HepG2 (cell line): ENCODE data around the gene TFE3. TPM values are rescaled to one million over a fixed set of nuclear protein-coding genes. Genes with fewer than 3 reads are reported as not detected.

ENCODE experiments used
- ATAC-seq: fragments of 200-7000 bp; cut with Tn5 transposase; 3 replicates; pipeline ENCODE4 v1.9.1; 2020; ENCODE audit warnings: mild to moderate bottlenecking, moderate library complexity
- BruUV-seq: library from RNA; stranded (reverse); fragments of 400-500 nt; replicated peaks from 2 replicates; lab custom pipeline; 2021; lab: Mats Ljungman, UMichigan
- CTCF ChIA-PET: fragments of 300-600 bp; formaldehyde crosslinking; extraction: SDS; loops from one replicate; lab custom pipeline; 2021; ENCODE audit warnings: low total read pairs, inconsistent platforms, low intra/inter-chr PET ratio; lab: Yijun Ruan, JAX
- POLR2A ChIA-PET: fragments of 350-600 bp; sonication (Branson Sonifier 250); formaldehyde crosslinking; loops from one replicate; lab custom pipeline; 2020; ENCODE audit warnings: antibody characterized with exemption, inconsistent platforms; lab: Yijun Ruan, JAX
- DNase-seq: peaks from one replicate; pipeline ENCODE4 v3.0.0-alpha.2; 2015; ENCODE audit warnings: low spot score
- FAIRE-seq: peaks from 3 replicates; lab custom pipeline; 2011; peaks lifted over from hg19 to GRCh38; lab: Jason Lieb, UNC
- H2AFZ ChIP-seq: one replicate; pipeline ENCODE4 v1.6.1; 2011; ENCODE audit warnings: low read length, inconsistent platforms
- H3K27ac ChIP-seq: fragments of 300-600 bp; 3 replicates; pipeline ENCODE4 v1.8.0; 2011; ENCODE audit warnings: mixed run types, mild to moderate bottlenecking, mixed read lengths, low read length, inconsistent platforms; ENCODE audit not compliant: insufficient read depth; ENCODE audit errors: extremely low read length
- H3K27me3 ChIP-seq, 2 experiments: fragments of 200-600 bp in 1 of 2; 2 replicates in 1 of 2; 3 replicates in 1 of 2; pipeline versions ENCODE4 v1.6.0 to v1.8.0; 2011; ENCODE audit warnings: low read length in 2 of 2, mild to moderate bottlenecking in 2 of 2, moderate library complexity in 2 of 2, inconsistent platforms in 1 of 2; ENCODE audit not compliant: insufficient read depth in 2 of 2, control insufficient read depth in 1 of 2
- H3K36me3 ChIP-seq, 2 experiments: fragments of 200-600 bp in 1 of 2; replicated peaks in 1 of 2; 2 replicates in 1 of 2; 3 replicates in 1 of 2; pipeline versions ENCODE4 v1.5.1 to v1.8.0; 2011; ENCODE audit warnings: low read length in 2 of 2, inconsistent platforms in 1 of 2; ENCODE audit not compliant: insufficient read depth in 2 of 2, control insufficient read depth in 1 of 2
- H3K4me1 ChIP-seq: 2 replicates; pipeline ENCODE4 v1.5.1; 2012; ENCODE audit warnings: low read length, inconsistent platforms; ENCODE audit not compliant: insufficient read depth
- H3K4me2 ChIP-seq: 2 replicates; pipeline ENCODE4 v1.6.0; 2011; ENCODE audit warnings: low read depth, low read length, inconsistent platforms
- H3K4me3 ChIP-seq, 3 experiments: fragments of 200-600 bp in 1 of 3; sonication (generic), shearing (Covaris generic) in 1 of 3; replicated peaks in 1 of 3; 2 replicates each; pipeline ENCODE4 v1.5.1; 2011 to 2016; ENCODE audit warnings: low read length in 3 of 3, inconsistent platforms in 2 of 3, low read depth in 2 of 3, mild to moderate bottlenecking in 2 of 3, control low read depth in 1 of 3, mixed read lengths in 1 of 3; ENCODE audit not compliant: insufficient read depth in 1 of 3
- H3K79me2 ChIP-seq: one replicate; pipeline ENCODE4 v1.6.1; 2011; ENCODE audit warnings: low read length, inconsistent platforms; ENCODE audit not compliant: insufficient read depth
- H3K9ac ChIP-seq: 2 replicates; pipeline ENCODE4 v1.6.0; 2011; ENCODE audit warnings: mild to moderate bottlenecking, low read depth, low read length, inconsistent platforms; ENCODE audit not compliant: insufficient read depth
- H3K9me3 ChIP-seq: 2 replicates; pipeline ENCODE4 v1.5.1; 2012; ENCODE audit warnings: mild to moderate bottlenecking, low read length
- H4K20me1 ChIP-seq: 2 replicates; pipeline ENCODE4 v1.6.0; 2011; ENCODE audit warnings: inconsistent platforms, mild to moderate bottlenecking, low read length, moderate library complexity; ENCODE audit not compliant: insufficient read depth
- AGO1 ChIP-seq: fragments of 200-400 bp; formaldehyde crosslinking; IDR thresholded peaks from 2 replicates; pipeline ENCODE4 v1.6.1; 2017; ENCODE audit warnings: mild to moderate bottlenecking, low read depth, low read length, moderate library complexity; ENCODE audit not compliant: poor library complexity, severe bottlenecking
- AHR ChIP-seq: IDR thresholded peaks from 2 replicates; pipeline ENCODE4 v1.6.1; 2018; ENCODE audit warnings: missing genetic modification reagents, missing compliant biosample characterization
- ASH2L ChIP-seq: fragments of 300-600, 200-600 bp; sonication (generic); IDR thresholded peaks from 2 replicates; pipeline ENCODE4 v1.7.0; 2017; ENCODE audit warnings: low read depth, mild to moderate bottlenecking, moderate library complexity, mixed read lengths, low read length; ENCODE audit not compliant: insufficient read length
- ATAD3A ChIP-seq: sonication (generic); formaldehyde crosslinking; IDR thresholded peaks from 2 replicates; pipeline ENCODE4 v1.4.0; 2020; ENCODE audit warnings: missing genetic modification reagents
- IRF2 ChIP-seq: IDR thresholded peaks from 2 replicates; pipeline ENCODE4 v1.6.1; 2018; ENCODE audit warnings: missing genetic modification reagents, missing compliant biosample characterization
- ISX ChIP-seq: sonication (generic); formaldehyde crosslinking; conservative IDR thresholded peaks from 2 replicates; pipeline ENCODE4 v1.5.0; 2020; ENCODE audit warnings: missing genetic modification reagents
- MLLT10 ChIP-seq: sonication (generic); formaldehyde crosslinking; IDR thresholded peaks from 2 replicates; pipeline ENCODE4 v1.4.0; 2020; ENCODE audit warnings: missing genetic modification reagents
- PITX1 ChIP-seq: sonication (generic); formaldehyde crosslinking; IDR thresholded peaks from 2 replicates; pipeline ENCODE4 v1.5.1; 2020; ENCODE audit warnings: mild to moderate bottlenecking, missing genetic modification reagents
- POLR2AphosphoS2 ChIP-seq: IDR thresholded peaks from 2 replicates; pipeline ENCODE4 v1.6.1; 2011; ENCODE audit warnings: low read depth, low read length, improper control_type of control experiment
- SUZ12 ChIP-seq: fragments of 150-350 bp; IDR thresholded peaks from 2 replicates; pipeline ENCODE4 v1.6.1; 2014; ENCODE audit warnings: low read depth, low read length
- TRIM22 ChIP-seq: fragments of 450-650 bp; IDR thresholded peaks from 2 replicates; pipeline ENCODE4 v1.6.1; 2017
- ZNF225 ChIP-seq: sonication (generic); formaldehyde crosslinking; IDR thresholded peaks from 2 replicates; pipeline ENCODE4 v1.4.0; 2020; ENCODE audit warnings: mild to moderate bottlenecking, missing genetic modification reagents
- ZNF382 ChIP-seq: sonication (generic); formaldehyde crosslinking; IDR thresholded peaks from 2 replicates; pipeline ENCODE4 v1.5.0; 2020; ENCODE audit warnings: missing genetic modification reagents, mild to moderate bottlenecking, borderline replicate concordance
- WGBS: methylation state at CpG from one replicate; pipeline ENCODE4 v1.1.6; 2017; ENCODE audit warnings: low lambda C conversion rate; 5-methylcytosine and 5-hydroxymethylcytosine counted together
- in situ Hi-C: cut with HindIII; loops from 2 replicates; pipeline ENCODE4 v1.10.0; 2017; ENCODE audit warnings: low pct_unique_long_range_greater_than_20kb; ENCODE audit not compliant: extremely low pct_ligation_motif_present
- intact Hi-C: fragments of 100-400 bp; cut with micrococcal nuclease; formaldehyde crosslinking; loops from one replicate; pipeline ENCODE4 v1.10.0; 2022; ENCODE audit not compliant: unreplicated experiment
- polyA plus RNA-seq, 8 experiments: library from polyadenylated mRNA; depleted of rRNA in 3 of 8; stranded (reverse) in 7 of 8; unstranded in 1 of 8; fragments of >200 nt; fragmentation: Illumina TruSeq in 4 of 8; extraction: Trizol in 4 of 8; gene quantifications; 2 replicates each; pipeline versions ENCODE4 v1.2.1 to v1.2.3, GENCODE V29; 2011 to 2016; ENCODE audit warnings: low read depth in 4 of 8, missing spikeins in 1 of 8, mixed read lengths in 1 of 8; ENCODE audit not compliant: insufficient read depth in 1 of 8
- total RNA-seq, 5 experiments: library from RNA; depleted of rRNA; stranded (reverse); fragments of >200 nt; fragmentation: Illumina TruSeq; extraction: Trizol; gene quantifications; 2 replicates each; pipeline ENCODE4 v1.2.3, GENCODE V29; 2016; ENCODE audit warnings: low read depth in 1 of 5
- TF ChIP-seq, protein P1 (sequence below): sonication (generic); formaldehyde crosslinking; IDR thresholded peaks from 2 replicates; pipeline ENCODE4 v1.8.0; 2022; ENCODE audit warnings: low read depth, missing genetic modification reagents

TFE3 gene
- total and polyA plus RNA-seq, 2 of the 13 experiments (the other 11 are each of a cell fraction or from before 2014, with no cell fraction given): 8.3 to 12.3 TPM

DNA sequence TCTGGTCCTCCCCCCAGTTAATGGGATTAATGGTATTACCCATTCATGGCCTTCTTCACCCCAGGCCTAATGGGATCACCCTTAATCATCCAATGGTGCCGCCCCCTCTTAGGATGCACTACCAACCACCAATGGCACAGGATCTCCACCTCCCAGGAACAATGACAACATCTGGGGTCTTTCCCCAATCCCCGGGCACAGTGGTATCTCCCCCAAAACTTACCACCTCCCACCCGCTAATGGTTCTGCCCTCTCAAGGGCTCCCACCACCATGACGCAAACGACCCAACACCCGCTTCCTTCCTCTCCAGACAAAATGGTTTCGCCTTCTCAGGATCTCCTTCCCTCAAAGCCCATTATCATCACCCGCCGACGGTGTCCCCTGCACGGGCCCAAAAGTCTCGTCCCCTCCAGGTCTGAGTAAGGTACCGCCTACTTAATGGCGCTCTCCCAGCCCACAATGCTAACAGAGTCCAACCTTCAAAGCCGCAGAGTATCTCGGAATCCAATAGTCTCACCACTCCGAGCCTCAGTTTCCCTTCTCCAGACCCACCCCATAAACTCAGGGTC lies 41.6 kb downstream of the TFE3 start:
- peaks cover 1 to 13% of the 10 kb centered on the region in 2 experiments; a peak in 2 of 5 replicates for H3K36me3 ChIP-seq
- peak; percentile 1 for DNase-seq
- in situ Hi-C loops (no loop called here), intact Hi-C loops (loop anchor here (1.0 kb wide), 1 partner anchor 43 kb away; no protein-coding TSS in a partner anchor)
- H3K79me2 ChIP-seq: peaks cover 7% of the 10 kb centered on the region
- H3K9ac ChIP-seq: peak overlapping the region; percentile 97
- CTCF ChIA-PET: no interaction called here
- H3K4me3 ChIP-seq: peak overlapping the region; percentile 64 to 86 (median 75)
- peak; percentile 59 for ATAC-seq
- WGBS: 3% methylated on average over 13 of the region's 17 CpGs
- peak overlapping the region; percentile 81 for H3K4me2 ChIP-seq
- no peak for FAIRE-seq
- TSS peak; percentile 51 for BruUV-seq
- peaks cover 18% of the 10 kb centered on the region for H3K4me1 ChIP-seq
- POLR2A ChIA-PET: interaction anchor here (0.8 to 1.8 kb wide), 11 partner anchors 14 to 325 kb away, joined by 3 to 12 read pairs (median 3); partner anchors contain the start of genes OTUD5, PQBP1, TFE3 and TIMM17B
- no peaks in the 10 kb centered on the region for H3K9me3 ChIP-seq
- no peaks in the 10 kb centered on the region for H3K27me3 ChIP-seq
- TF ChIP-seq AGO1 (no peak), SUZ12 (no peak), TRIM22 (no peak), MLLT10 (CRISPR knock-in tag) (no peak), ZNF225 (CRISPR knock-in tag) (no peak), AHR (CRISPR knock-in tag) (0 out of 2 replicates have a peak, but pooled peaks have one; percentile 11), PITX1 (no peak), IRF2 (CRISPR knock-in tag) (no peak), ISX (CRISPR knock-in tag) (no peak), ASH2L (peak; percentile 8), ZNF382 (CRISPR knock-in tag) (no peak), POLR2AphosphoS2 (no peak), ATAD3A (CRISPR knock-in tag) (no peak)
- TF ChIP-seq, protein P1, sequence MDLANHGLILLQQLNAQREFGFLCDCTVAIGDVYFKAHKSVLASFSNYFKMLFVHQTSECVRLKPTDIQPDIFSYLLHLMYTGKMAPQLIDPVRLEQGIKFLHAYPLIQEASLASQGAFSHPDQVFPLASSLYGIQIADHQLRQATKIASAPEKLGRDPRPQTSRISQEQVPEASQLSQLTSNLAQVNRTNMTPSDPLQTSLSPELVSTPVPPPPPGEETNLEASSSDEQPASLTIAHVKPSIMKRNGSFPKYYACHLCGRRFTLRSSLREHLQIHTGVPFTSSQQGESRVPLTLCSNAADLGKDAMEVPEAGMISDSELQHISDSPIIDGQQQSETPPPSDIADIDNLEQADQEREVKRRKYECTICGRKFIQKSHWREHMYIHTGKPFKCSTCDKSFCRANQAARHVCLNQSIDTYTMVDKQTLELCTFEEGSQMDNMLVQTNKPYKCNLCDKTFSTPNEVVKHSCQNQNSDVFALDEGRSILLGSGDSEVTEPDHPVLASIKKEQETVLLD (CRISPR knock-in tag): no peak
- TF ChIP-seq, all 625 proteins: peak for 2
- Histone ChIP-seq H3K27ac (peak overlapping the region; percentile 99), H2AFZ (no peak overlapping the region), H4K20me1 (no peaks in the 10 kb centered on the region)
